T-helper 2 cell treated with Interferon-gamma antibody and Interleukin-4, amounts not matched to agents 100 ng/mL and 5 ng/mL, for 36 hours (primary cell): ENCODE measurements around the gene VNN1. TPM values are rescaled to one million over a fixed set of nuclear protein-coding genes. Genes with fewer than 3 reads are reported as not detected.
"Not testable (repeated sequence)": the region's sequence is repeated elsewhere in the genome, so short reads cannot be mapped to it uniquely, and the experiment has no call there.

Experiments
- intact Hi-C: fragments of 100-400 bp; cut with micrococcal nuclease; formaldehyde crosslinking; loops from one replicate; pipeline ENCODE4 v1.15.1; 2023
- total RNA-seq: library from RNA; stranded (reverse); gene quantifications from 2 replicates; pipeline ENCODE4 v1.2.3, GENCODE V29; 2022

The VNN1 gene
- total RNA-seq, 1 donor from 2014 or later, result not detected

GRCh38 chr6:132725471-132725870 lies 11.6 kb upstream of the VNN1 start:
- intact Hi-C loops, result no loop called here

- intact Hi-C loops, result no loop called here
Observed at GRCh38 chr6:132719736-132720448, 6.0 kb upstream of the VNN1 start.

GRCh38 chr6:132715881-132716637 lies 2.2 kb upstream of the VNN1 start:
- intact Hi-C loops, result no loop called here

GRCh38 chr6:132715204-132715603 lies 1.3 kb upstream of the VNN1 start:
- intact Hi-C loops, result no loop called here

DNA sequence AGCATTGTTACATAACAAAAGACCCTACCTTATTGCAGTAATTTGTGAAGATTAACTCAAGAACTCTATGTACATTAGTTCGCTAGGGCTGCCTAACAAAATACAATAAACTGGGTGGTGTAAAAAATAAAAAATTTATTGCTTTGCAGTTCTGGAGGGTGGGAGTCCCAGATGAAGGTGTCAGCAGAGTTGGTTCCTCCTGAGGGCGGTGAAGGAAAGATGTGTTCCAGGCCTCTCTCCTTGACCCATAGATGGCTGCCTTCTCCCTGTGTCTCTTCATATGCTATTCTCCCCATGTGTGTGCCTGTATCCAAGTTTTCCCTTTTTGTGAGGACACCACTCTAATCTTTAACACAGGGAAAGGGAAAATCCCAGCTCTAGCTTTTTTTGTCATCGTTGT lies 305 bp upstream of the VNN1 start:
- intact Hi-C loops, result no loop called here

GRCh38 chr6:132712366-132712765 lies 1.5 kb downstream of the VNN1 start:
- intact Hi-C loops, result no loop called here

DNA sequence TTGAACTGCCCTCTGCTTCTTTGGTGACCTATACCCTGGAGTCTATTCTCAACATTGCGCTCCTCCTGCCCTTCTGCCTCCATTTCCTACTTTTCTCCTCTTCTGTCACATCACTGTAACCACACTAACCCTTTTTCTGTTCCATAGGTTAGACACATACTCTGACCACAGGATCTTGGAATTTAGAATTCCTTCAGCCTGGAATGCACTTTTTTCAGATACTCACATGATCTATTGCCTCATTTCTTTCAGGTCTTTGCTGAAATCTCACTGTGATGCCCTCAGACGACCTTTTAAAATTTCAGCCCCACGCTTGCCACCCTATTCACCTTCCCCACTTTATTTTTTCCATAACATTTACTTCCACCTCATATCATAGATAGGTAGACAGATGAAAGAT lies 5.1 kb downstream of the VNN1 start:
- intact Hi-C loops, result no loop called here

DNA sequence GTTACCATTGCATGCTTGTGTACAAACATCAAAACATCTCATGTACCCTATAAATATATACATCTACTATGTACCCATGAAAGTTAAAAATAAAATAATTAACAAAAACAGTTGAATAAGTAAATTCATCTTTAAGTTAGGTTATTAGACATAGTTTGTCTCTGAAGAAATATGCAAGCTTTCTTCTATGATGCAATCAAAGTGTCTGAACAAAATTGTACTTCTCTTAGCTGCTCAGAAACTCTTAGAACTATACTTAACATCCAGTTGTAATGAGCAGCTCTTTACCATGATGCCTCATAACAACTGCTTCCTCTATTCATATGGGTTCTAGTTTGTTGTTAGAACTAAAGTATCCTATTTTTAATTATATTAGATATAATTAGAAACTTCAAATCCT lies 5.9 kb downstream of the VNN1 start:
- intact Hi-C loops, result no loop called here

DNA sequence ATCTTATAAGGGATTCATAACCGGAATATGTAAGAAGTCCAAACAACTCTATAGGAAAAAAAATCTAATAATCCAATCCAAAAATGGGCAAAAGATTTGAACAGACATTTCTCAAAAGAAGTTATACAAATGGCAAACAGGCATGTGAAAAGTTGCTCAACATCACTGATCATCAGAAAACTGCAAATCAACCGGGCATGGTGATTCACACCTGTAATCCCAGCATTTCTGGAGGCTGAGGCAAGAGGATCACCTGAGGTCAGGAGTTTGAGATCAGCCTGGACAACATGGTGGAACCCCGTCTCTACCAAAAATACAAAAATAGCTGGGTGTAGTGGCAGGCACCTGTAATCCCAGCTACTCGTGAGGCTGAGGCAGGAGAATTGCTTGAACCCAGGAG lies 7.1 kb downstream of the VNN1 start:
- intact Hi-C loops, result not testable (repeated sequence)

GRCh38 chr6:132703936-132704335 lies 9.9 kb downstream of the VNN1 start:
- intact Hi-C loops, result no loop called here

GRCh38 chr6:132698608-132699007 lies 15.2 kb downstream of the VNN1 start:
- intact Hi-C loops, result no loop called here

DNA sequence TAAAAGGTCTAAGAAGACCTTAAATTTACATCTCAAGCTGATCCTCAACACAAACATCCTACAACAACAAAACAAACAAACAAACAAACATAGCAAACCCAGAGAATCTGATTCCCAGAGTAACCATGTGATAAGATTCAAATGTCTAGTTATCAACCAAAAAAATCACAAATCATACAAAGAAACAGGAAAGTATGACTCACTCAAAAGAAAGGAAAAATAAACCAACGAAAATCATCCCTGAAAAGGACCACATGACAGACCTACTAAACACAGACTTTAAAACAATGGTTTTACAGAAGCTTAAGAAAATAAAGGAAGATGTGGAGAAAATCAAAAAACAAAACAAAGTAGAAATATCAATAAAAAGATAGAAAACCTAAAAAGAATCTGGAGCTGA lies 18.1 kb downstream of the VNN1 start:
- intact Hi-C loops, result no loop called here

GRCh38 chr6:132693478-132693877 lies 20.4 kb downstream of the VNN1 start:
- intact Hi-C loops, result no loop called here

- intact Hi-C loops, result no loop called here
Observed at GRCh38 chr6:132690678-132691077, 23.2 kb downstream of the VNN1 start.

DNA sequence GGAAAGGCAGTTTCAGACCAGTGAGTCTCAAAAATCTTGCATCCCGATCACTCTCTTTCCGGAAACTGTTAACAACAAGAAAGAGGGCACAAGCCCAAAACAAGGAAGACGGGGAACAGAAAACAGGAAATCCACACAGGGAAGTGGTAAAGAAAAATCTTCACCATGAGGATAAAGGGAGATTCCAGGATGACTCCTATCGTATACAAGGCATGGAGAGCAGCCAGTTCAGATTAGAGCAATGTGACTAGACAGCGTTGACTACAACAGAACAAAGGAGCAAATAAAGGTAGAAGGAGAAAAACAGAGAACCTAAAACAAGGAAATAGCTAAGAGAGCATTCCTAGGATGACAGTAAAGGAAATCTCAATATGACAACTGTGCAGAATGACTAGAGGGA lies 26.5 kb downstream of the VNN1 start:
- intact Hi-C loops, result no loop called here

GRCh38 chr6:132686531-132686930 lies 27.3 kb downstream of the VNN1 start:
- intact Hi-C loops, result no loop called here

GRCh38 chr6:132685009-132685408 lies 28.8 kb downstream of the VNN1 start:
- intact Hi-C loops, result no loop called here

- intact Hi-C loops, result no loop called here
Observed at GRCh38 chr6:132684272-132684671, 29.6 kb downstream of the VNN1 start.

DNA sequence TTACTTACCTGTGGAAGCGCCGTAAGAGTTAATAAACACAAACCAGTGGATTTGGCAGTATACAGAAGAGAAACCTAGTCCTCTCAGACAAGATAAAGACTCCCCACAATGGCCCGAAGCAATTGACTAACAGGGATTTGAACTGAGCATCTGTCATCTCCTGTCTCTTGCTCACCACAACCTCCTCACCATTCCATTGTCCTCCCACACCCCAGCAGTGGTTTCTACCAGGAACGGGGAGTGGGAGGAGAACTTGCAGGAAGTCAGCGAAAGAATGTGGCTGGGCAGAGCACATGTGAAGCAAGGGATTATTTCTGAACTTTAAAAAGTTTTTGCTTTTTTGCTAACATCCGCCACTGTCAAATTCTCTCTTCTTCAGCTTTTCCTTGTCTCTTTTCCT lies 30.3 kb downstream of the VNN1 start:
- intact Hi-C loops, result no loop called here

DNA sequence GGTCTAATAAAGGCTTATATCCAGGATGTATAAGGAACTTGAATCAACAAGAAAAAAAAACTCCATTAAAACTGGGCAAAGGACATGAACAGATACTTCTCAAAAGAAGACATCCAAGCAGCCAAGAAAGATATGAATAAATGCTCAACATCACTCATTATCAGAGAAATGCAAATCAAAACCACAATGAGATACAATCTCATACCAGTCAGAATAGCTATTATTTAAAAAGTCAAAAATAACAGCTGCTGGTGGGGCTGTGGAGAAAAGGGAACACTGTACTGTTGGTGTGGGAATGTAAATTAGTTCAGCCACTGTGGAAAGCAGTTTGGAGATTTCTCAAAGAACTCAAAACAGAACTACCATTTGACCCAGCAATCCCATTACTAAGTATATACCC lies 34.8 kb downstream of the VNN1 start:
- intact Hi-C loops, result loop anchor here (5.0 kb wide), 1 partner anchor 133 kb away; the partner anchor contains the start of gene RPS12

DNA sequence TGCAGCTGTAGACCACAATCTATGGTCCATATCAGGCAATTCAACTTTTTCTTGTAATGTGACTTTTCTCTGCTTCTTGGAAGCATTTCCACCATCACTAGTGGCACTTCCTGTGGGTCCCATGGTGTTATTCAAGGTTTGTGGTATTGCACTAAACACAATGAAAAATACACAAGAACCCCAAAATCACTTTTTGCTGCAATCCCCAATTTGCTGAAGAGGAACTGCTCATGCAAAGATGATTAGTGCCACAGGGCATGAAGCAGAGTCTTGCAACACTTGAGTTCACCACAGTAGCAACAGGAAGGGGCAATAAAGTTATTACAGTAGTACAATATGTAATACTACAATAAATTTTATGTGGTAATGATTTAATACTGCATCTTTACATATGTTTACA lies 38.1 kb downstream of the VNN1 start:
- intact Hi-C loops, result loop anchor here (2.0 to 5.0 kb wide), 2 partner anchors 51 to 137 kb away; partner anchors contain the start of gene RPS12

- intact Hi-C loops, result loop anchor here (2.0 to 5.0 kb wide), 2 partner anchors 52 to 137 kb away; partner anchors contain the start of gene RPS12
Observed at GRCh38 chr6:132675002-132675401, 38.9 kb downstream of the VNN1 start.
